ENCODE results near the gene DDAH1.

DDAH1 gene

GRCh38 chr1:85386068-85386722 is 78.8 kb downstream of the DDAH1 start:
- DNase-seq, result no peak

GRCh38 chr1:85379203-85380136 is 85.5 kb downstream of the DDAH1 start:
- DNase-seq, result no peak

- DNase-seq, result no peak
These were observed 86.4 kb downstream of the DDAH1 start for GRCh38 chr1:85378534-85378933.

DNA sequence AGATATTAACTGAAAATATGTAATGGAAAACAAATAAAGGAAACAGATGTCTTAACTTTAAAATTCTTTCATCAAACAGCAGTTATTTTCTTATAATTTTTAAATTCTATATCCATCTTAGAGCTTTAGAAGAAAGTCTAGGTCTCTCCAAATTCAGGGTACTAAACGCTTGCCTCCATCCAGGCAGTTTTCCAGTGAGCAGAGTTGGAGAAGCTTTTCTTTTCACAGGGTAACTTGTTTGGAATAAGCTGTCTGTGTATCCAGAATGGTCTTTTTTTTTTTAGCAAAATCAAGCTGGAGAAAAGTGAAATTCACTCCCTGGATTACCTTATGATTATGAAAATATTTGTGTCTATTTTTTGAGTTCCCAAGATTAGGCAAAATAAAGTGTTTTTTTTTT is 88.6 kb downstream of the DDAH1 start:
- DNase-seq, result no peak

DNA sequence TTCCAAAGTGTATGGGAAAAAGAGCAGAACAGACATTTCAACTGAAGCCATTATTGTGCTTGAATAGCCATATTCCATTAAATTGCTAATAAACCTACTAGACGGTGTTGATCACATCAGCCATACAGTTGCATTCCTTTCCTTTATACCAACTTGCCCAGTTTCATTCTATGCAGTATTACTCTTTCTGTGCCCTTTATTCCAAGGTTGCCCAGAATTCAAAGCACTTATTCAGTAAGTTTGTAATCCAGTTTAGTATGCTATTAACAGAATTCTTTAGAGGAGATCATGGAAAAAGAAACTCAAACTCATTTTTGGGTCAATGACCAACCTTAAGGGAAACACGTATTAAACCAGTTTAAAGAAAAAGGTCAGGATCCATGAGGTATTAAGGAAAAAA is 89.5 kb downstream of the DDAH1 start:
- no peak for DNase-seq

GRCh38 chr1:85374160-85374559 is 90.8 kb downstream of the DDAH1 start:
- no peak for DNase-seq

DNA sequence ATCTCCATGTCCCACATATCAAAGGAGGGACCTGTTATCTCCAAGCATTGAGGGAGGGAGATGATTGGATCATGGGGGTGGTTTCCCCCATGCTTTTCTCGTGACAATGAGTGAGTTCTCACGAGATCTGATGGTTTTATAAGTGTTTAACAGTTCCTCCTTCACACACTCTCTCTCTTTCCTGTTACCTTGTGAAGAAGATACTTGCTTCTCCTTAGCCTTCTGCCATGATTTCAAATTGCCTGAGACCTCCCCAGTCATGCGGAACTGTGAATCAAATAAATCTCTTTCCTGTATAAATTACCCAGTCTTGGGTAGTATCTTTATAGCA is 91.6 kb downstream of the DDAH1 start:
- DNase-seq, result no peak

DNA sequence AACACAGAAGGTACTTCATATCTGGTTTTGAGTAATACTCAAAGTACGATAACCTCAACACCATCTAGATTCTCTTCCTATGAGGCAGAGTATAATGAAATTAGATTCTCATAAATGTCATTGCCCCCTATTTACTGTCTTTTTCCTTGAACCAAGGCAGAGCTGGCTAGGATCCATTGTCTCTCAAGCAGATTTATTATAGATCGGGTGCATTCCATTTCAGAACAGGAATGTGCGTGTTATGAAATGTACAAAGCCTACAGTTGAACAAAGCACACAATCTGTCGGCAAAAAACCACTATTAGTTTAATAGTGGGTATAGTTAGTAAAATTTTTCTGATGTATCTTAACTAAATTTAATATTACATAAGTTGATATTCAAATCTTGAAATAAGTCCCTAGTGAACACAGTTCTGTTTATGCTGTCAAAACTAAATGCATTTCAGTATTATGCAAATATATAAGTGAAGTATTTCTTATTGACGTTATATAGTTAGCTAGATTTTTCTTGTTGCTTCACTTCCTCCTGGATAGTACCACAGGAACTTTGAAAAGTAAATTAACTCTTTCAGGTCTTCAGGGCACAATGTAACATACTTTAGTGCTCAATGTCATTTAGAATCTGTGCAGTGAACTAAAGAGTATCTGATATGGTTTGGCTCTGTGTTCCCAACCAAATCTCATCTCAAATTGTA is 92.1 kb downstream of the DDAH1 start:
- no peak for DNase-seq

DNA sequence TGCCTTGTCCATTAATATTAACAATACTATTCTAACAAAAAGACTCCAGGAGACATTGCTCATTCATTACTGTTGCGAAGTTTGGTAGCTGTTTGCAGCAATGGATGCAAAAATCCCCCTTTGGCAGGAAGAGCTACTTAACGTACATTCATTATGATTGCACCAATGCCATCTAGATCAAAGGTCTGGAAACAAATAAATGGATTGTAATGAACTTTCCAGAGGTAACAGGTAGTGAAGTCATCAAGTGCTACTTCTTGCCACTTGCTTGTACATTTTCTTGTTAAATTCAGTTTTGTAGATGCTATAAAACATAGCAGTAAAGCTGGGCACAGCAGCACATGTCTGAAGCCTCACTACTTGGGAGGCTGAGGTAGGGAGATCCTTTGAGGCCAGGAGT is 93.9 kb downstream of the DDAH1 start:
- no peak for DNase-seq

DNA sequence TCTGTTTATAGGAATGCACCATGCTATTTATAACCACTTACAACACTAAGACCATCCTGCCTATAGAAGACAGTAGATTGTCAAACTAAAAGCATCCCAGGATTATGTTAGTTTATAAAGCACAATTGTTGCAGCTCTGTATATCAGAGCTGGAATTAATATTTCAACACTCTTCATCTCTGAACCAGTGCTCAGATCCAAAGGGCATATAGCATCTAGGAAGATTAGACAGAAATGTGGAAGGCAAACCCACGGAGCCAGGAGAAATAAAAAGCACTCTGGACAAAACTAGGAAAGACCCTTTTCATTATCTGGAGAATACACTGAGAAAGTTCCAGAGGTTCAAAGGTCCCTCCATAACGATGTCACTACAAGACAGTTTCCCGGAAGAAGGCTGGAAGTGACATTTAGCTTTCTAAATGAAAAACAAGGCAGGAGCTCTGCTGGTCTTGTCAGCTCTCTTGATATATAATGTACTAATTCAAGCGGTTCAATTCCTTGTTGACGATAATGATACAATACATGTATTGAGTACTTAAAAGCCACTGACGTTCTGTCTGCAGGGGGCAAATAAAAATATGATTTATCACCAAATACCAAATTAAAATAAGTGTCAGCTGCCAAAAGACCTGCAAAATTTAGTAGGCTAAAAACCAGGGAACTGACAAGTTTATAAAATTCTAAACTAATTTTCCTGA is 96.7 kb downstream of the DDAH1 start:
- DNase-seq, result no peak

GRCh38 chr1:85366391-85367170 is 98.4 kb downstream of the DDAH1 start:
- no peak for DNase-seq

DNA sequence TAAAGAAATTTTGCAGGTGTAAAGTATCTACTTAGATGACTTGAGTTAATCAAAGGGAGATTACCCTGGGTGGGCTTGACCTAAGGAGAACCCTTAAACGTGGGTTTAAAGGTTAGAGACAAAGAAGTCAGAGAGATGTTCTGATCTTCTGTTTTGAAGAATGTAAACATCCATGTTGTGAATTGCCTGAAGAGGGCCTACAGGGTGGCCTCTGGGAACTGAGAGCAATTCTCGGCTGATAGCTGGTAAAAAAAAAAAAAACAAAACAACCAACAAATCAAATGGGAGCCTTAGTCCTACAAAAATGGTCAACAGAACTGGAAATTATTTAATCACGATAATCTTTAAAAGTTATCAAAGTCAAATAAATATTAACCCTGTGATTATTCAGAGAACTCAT is 99.1 kb downstream of the DDAH1 start:
- no peak for DNase-seq

DNA sequence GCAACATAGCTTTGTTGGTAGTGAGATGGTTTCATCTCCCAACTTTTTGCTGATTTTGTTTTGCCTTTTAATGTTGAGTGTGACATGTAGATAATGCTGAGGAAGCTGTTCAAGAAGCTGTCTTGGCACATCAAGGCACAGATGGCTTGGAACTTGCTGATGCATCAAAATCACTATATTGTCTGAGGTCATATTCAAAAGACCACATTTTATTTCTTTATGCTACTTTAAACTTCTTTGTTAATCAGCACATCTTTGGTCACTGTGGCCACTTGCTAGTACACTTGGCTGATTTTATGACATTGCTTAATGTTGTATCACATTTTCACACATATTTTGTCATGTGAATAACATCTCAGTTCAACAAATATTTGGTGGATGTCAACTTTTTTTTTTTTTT is 101.4 kb downstream of the DDAH1 start:
- no peak for DNase-seq

DNA sequence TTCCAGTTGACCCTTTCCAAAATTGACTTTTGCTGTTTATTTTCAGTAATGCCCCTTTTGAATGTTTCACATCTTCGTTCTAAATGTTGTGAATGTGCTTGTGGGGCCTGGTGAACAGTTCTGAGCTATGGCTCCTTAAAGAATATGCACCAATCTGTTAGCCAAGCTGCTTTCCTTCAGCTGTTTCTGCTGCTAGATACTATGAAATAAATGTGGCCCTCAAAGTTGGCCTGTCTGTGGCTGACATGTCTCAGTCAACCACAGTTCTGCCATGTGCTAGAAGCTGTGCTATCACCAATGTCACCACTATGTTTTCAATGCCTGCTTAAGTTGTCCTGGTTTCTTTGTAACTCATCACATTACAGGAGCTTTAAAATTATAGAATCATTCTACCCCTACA is 101.9 kb downstream of the DDAH1 start:
- DNase-seq, result no peak

GRCh38 chr1:85361606-85362296 is 103.2 kb downstream of the DDAH1 start:
- DNase-seq, result no peak

- DNase-seq, result no peak
These were observed 104.0 kb downstream of the DDAH1 start for GRCh38 chr1:85360730-85361493.

DNA sequence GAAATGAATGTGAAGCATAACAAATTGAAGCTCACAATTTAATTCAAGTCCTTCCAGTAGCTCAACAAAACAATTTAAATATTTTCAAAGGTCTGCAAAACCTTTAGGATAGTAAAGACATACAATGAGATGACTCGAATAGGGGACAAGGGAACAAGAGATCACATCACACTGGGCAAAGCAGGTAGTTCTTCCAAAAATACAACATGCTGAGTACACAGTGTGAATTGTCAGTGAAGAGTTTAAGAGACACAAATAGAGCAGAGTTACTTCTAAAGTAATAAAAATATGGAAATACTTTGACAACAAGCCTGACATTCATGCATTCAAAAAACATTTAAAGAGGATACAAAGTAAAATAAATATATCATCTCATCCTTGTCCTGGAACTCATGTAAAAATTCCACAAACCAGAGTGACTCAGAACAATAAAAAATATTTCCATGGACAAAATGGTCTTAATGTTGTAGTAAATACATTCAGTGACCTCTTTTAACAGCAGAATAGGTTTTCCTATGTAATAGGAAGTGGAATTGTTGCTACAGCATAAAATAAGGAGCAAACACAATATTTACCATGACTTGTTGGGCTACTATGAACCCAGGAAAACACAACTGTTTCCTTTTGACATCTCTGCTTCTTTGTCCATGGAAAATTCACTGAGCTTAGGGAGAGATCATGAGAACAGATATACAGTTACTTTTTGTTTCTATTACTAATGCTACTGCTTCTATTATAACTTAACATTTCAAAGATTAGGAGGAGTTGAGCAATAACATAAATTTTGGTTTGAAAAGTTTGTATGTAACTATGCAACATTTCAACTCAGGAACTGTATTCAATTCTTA is 104.9 kb downstream of the DDAH1 start:
- DNase-seq, result no peak

DNA sequence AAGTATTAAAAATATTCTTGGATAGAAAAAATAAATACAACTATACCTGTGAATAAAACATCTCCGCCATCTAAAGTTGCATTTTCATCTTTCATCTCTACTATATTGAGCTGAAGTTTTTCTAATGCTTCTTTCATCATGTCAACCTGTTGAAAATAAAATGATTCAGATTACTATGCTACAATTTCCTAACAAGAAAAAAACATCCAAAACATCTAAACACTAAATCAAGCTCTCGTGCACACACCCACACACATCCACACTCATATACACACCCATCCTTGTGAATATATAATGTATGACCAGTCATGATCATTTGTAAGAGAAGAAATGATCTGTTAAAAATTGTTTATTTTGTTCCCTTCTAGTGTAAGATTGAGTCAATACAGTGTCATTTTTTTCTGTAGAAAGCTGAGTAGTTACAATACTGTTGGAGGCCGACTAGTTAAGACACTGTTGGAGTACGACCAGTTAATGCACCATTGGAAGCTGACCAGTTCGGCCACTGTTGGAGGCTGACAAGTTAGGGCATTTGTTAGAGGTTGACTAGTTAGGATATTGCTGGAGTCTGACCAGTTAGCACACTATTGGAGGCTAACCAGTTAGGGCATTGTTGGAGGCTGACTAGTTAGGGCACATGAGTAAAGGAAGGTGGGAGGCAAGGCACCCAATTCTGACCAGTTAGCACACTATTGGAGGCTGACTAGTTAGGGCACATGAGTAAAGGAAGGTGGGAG is 106.1 kb downstream of the DDAH1 start:
- no peak for DNase-seq

DNA sequence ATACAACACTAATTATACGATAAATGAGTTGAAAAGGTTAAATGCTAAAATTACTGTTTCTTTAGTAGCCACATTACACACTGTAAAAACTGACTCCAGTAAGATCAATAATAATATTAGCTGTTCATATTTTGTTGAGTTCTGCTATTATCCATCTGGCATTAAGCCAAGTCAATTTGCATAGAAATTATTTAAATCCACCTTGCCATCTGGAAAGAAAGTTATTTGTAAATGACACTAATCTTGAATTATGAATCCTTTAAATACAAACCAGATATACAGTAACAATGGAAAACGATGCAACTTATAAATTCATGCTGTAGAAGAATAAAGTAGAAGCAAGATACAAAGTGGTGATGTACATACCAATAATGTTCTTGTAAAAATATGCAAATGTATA is 107.1 kb downstream of the DDAH1 start:
- DNase-seq, result no peak
